Thoracic aorta (tissue), 2 donors: Measurements from ENCODE around the gene ECE1. TPM values are rescaled to one million over a fixed set of nuclear protein-coding genes. Genes with fewer than 3 reads are reported as not detected.
A peak's percentile ranks its signal among the peaks of the same experiment; 100 is the strongest.
"Not testable (repeated sequence)": the region's sequence is repeated elsewhere in the genome, so short reads cannot be mapped to it uniquely, and the experiment has no call there.

ENCODE experiments used
- ATAC-seq: fragments of 150-250 bp; one replicate; pipeline ENCODE4 v1.8.0; 2017; ENCODE audit warnings: low read depth; ENCODE audit not compliant: insufficient number of reproducible peaks, low FRiP score
- DNase-seq: peaks from one replicate; pipeline ENCODE4 v3.0.0-alpha.2; 2020; ENCODE audit warnings: low spot score
- H3K27ac ChIP-seq, 2 donors: fragments of 200-600 bp; sonication (generic); 1 replicate in 1 of 2; 2 replicates in 1 of 2; pipeline ENCODE4 v1.5.1; 2016; ENCODE audit warnings: mild to moderate bottlenecking in 2 of 2, moderate library complexity in 2 of 2
- H3K27me3 ChIP-seq: fragments of 200-600 bp; sonication (generic); replicated peaks from 2 replicates; pipeline ENCODE4 v1.6.0; 2016; ENCODE audit warnings: mild to moderate bottlenecking; ENCODE audit not compliant: insufficient read depth
- H3K36me3 ChIP-seq: fragments of 200-600 bp; sonication (generic); one replicate; pipeline ENCODE4 v1.5.1; 2016
- H3K4me1 ChIP-seq, 2 donors: fragments of 200-600 bp; sonication (generic); 1 replicate in 1 of 2; 2 replicates in 1 of 2; pipeline versions ENCODE4 v1.5.1 to v1.6.0; 2016; ENCODE audit warnings: low read depth in 2 of 2, mild to moderate bottlenecking in 1 of 2; ENCODE audit not compliant: control insufficient read depth in 1 of 2
- H3K4me3 ChIP-seq: fragments of 200-600 bp; sonication (generic); 2 replicates; pipeline ENCODE4 v1.5.1; 2016; ENCODE audit warnings: mild to moderate bottlenecking
- H3K9me3 ChIP-seq: fragments of 200-600 bp; sonication (generic); 2 replicates; pipeline ENCODE4 v1.5.1; 2016
- total RNA-seq, 2 donors: library from RNA; depleted of rRNA; stranded (reverse); fragments of >200 nt; gene quantifications; one replicate each; pipeline versions ENCODE4 v1.1.0 to v1.2.3, GENCODE V29; 2016
- TF ChIP-seq, protein P1 (sequence below): fragments of 200-600 bp; sonication (generic); IDR thresholded peaks from one replicate; pipeline ENCODE4 v1.5.1; 2019; ENCODE audit warnings: antibody characterized with exemption

ECE1 gene
- total RNA-seq, 2 donors from 2014 or later: 103 to 124 TPM

DNA sequence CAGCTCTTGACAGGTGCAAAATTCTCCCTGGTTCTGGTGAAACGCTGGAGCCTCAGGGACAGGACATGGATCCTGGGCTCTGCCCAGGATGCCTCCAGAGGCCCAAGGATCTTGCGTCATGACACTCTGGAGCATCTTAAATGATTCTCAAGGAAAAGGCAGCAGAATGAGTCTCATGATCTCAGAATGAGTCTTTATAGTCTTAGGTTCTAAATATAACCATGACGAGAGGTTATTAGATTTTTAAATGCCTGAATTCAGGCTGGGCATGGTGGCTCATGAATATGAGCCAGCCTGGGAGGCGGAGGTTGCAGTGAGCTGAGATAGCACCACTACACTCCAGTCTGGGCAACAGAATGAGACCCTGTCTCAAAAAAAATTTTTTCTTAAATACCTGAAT is 55.5 kb downstream of the ECE1 start:
- H3K4me3 ChIP-seq: no peak overlapping the region
- TF ChIP-seq, protein P1, sequence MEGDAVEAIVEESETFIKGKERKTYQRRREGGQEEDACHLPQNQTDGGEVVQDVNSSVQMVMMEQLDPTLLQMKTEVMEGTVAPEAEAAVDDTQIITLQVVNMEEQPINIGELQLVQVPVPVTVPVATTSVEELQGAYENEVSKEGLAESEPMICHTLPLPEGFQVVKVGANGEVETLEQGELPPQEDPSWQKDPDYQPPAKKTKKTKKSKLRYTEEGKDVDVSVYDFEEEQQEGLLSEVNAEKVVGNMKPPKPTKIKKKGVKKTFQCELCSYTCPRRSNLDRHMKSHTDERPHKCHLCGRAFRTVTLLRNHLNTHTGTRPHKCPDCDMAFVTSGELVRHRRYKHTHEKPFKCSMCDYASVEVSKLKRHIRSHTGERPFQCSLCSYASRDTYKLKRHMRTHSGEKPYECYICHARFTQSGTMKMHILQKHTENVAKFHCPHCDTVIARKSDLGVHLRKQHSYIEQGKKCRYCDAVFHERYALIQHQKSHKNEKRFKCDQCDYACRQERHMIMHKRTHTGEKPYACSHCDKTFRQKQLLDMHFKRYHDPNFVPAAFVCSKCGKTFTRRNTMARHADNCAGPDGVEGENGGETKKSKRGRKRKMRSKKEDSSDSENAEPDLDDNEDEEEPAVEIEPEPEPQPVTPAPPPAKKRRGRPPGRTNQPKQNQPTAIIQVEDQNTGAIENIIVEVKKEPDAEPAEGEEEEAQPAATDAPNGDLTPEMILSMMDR: no peak
- ATAC-seq (no peak), DNase-seq (no peak)
- peaks cover 6 to 22% of the 10 kb centered on the region in 2 donors for H3K4me1 ChIP-seq
- H3K36me3 ChIP-seq: peaks cover 51% of the 10 kb centered on the region
- peak overlapping the region in 1 of 2 donors; percentile 39 for H3K27ac ChIP-seq
- no peaks in the 10 kb centered on the region for H3K9me3 ChIP-seq
- no peaks in the 10 kb centered on the region for H3K27me3 ChIP-seq

DNA sequence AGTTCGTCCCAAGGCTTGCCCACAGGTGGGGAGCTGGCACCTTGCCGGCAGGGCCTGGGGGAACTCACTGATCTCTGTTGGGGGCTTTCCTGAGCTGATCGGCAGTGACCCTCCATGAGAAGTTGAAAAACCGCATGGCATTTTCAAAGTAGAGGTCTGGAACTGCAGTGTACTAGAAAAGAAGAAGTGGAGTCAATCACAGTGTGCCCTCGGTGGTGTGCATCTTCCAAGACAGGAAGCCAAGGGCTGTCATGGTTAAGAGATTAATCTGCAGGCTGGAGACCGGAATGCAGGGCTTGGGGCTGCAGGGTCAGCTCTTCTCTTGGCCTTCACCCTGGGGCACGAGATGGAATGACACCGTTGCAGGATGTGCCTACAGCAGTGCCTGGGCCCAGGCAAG is 56.8 kb downstream of the ECE1 start:
- Histone ChIP-seq H3K27ac (no peak overlapping the region), H3K4me3 (no peak overlapping the region), H3K4me1 (peaks cover 0 to 10% of the 10 kb centered on the region in 2 donors), H3K36me3 (peaks cover 53% of the 10 kb centered on the region), H3K27me3 (no peaks in the 10 kb centered on the region), H3K9me3 (no peaks in the 10 kb centered on the region)
- TF ChIP-seq, protein P1: no peak
- DNase-seq (no peak), ATAC-seq (no peak)

GRCh38 chr1:21232044-21232443 is 58.2 kb downstream of the ECE1 start:
- H3K36me3 ChIP-seq: peaks cover 53% of the 10 kb centered on the region

DNA sequence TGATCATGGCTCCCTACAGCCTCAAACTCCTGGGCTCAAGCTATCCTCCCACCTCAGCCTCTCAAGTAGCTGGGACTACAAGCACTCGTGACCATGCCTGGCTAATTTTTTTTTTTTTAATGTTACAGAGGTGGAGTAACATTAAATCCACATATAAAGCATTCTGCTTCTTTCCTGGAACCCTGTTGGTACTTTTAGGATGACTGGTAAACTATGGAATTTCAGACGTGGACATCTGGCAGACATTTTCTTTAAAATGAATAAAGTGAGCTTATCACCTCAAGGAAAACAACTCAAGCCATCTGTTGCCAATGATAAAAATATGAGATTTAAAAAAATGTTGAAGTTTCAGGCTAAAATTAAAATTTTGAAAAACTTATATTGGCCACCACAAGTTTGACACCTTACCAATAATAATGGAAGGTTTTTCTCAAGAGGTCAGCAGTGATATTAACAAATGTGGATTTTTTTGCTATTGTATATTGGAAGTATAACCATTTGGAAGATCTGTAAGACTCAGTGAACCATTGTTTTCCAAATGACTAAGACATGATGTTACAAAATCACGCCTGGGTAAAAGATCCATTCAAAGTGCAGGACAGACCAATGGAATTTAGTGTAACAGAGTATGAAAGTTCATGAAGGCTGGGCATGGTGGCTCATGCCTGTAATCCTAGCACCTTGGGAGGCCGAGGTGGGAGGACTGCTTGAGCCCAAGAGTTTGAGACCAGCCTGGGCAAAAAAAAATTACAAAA is 60.8 kb downstream of the ECE1 start:
- no peak for DNase-seq
- H3K36me3 ChIP-seq: peaks cover 57% of the 10 kb centered on the region

More at GRCh38 chr1:21232044-21232443, 58.2 kb downstream of the ECE1 start:
- Histone ChIP-seq H3K27ac (no peak overlapping the region), H3K4me3 (no peak overlapping the region), H3K9me3 (no peaks in the 10 kb centered on the region), H3K27me3 (no peaks in the 10 kb centered on the region), H3K4me1 (no peaks in the 10 kb centered on the region)
- DNase-seq (no peak), ATAC-seq (peak; percentile 30)
- TF ChIP-seq, protein P1: peak; percentile 87

GRCh38 chr1:21228224-21228623 is 62.0 kb downstream of the ECE1 start:
- not testable (repeated sequence) for H3K4me1 ChIP-seq, H3K9me3 ChIP-seq, H3K27ac ChIP-seq, H3K27me3 ChIP-seq, DNase-seq, H3K4me3 ChIP-seq, ATAC-seq
- peaks cover 61% of the 10 kb centered on the region for H3K36me3 ChIP-seq

More for the DNA sequence above, 60.8 kb downstream of the ECE1 start:
- no peak for ATAC-seq
- no peaks in the 10 kb centered on the region for H3K4me1 ChIP-seq
- no peaks in the 10 kb centered on the region for H3K9me3 ChIP-seq
- no peaks in the 10 kb centered on the region for H3K27me3 ChIP-seq
- TF ChIP-seq, protein P1: no peak
- no peak overlapping the region for H3K27ac ChIP-seq
- H3K4me3 ChIP-seq: no peak overlapping the region
